ENCODE data around the gene NEURL1B. TPM values are rescaled to one million over a fixed set of nuclear protein-coding genes. Genes with fewer than 3 reads are reported as not detected.

NEURL1B gene
- polyA plus RNA-seq, 1 donor from 2014 or later, result not detected

- Mint-ChIP-seq H3K36me3 (no peaks in the 10 kb centered on the region), H3K27ac (no peak overlapping the region), H3K4me3 (no peak overlapping the region), H3K4me1 (peaks cover 0 to 4% (median 0%) of the 10 kb centered on the region in 3 donors), H3K9me3 (no peaks in the 10 kb centered on the region), H3K27me3 (peaks cover 5% of the 10 kb centered on the region)
Measured at GRCh38 chr5:172730981-172731679, 90.1 kb downstream of the NEURL1B start.

- Mint-ChIP-seq H3K4me3 (no peak overlapping the region), H3K9me3 (no peaks in the 10 kb centered on the region), H3K27me3 (peaks cover 5% of the 10 kb centered on the region), H3K4me1 (peaks cover 0 to 4% (median 0%) of the 10 kb centered on the region in 3 donors), H3K36me3 (no peaks in the 10 kb centered on the region), H3K27ac (no peak overlapping the region)
Measured at GRCh38 chr5:172731680-172732074, 90.6 kb downstream of the NEURL1B start.

GRCh38 chr5:172732201-172732865 is 91.3 kb downstream of the NEURL1B start:
- H3K27me3 Mint-ChIP-seq, result peaks cover 3% of the 10 kb centered on the region
- H3K4me1 Mint-ChIP-seq, result peaks cover 0 to 4% (median 0%) of the 10 kb centered on the region in 3 donors
- H3K36me3 Mint-ChIP-seq, result no peaks in the 10 kb centered on the region
- no peak overlapping the region for H3K27ac Mint-ChIP-seq
- no peaks in the 10 kb centered on the region for H3K9me3 Mint-ChIP-seq
- H3K4me3 Mint-ChIP-seq, result no peak overlapping the region

GRCh38 chr5:172733131-172733973 is 92.3 kb downstream of the NEURL1B start:
- no peaks in the 10 kb centered on the region for H3K9me3 Mint-ChIP-seq
- peaks cover 0 to 4% (median 0%) of the 10 kb centered on the region in 3 donors for H3K4me1 Mint-ChIP-seq
- H3K27ac Mint-ChIP-seq, result peak overlapping the region in 1 of 3 donors; percentile 73
- H3K36me3 Mint-ChIP-seq, result no peaks in the 10 kb centered on the region
- H3K4me3 Mint-ChIP-seq, result no peak overlapping the region
- H3K27me3 Mint-ChIP-seq, result peaks cover 1% of the 10 kb centered on the region

- Mint-ChIP-seq H3K4me1 (peaks cover 0 to 4% (median 0%) of the 10 kb centered on the region in 3 donors), H3K9me3 (no peaks in the 10 kb centered on the region), H3K27ac (no peak overlapping the region), H3K4me3 (no peak overlapping the region), H3K36me3 (no peaks in the 10 kb centered on the region), H3K27me3 (no peaks in the 10 kb centered on the region)
Measured at GRCh38 chr5:172733974-172734346, 92.9 kb downstream of the NEURL1B start.

- Mint-ChIP-seq H3K9me3 (peaks cover 0 to 3% (median 3%) of the 10 kb centered on the region in 3 donors), H3K27me3 (no peaks in the 10 kb centered on the region), H3K27ac (no peak overlapping the region), H3K36me3 (no peaks in the 10 kb centered on the region), H3K4me1 (peaks cover 0 to 4% (median 4%) of the 10 kb centered on the region in 3 donors), H3K4me3 (no peak overlapping the region)
Measured at GRCh38 chr5:172735141-172735831, 94.2 kb downstream of the NEURL1B start.

GRCh38 chr5:172736508-172737135 is 95.6 kb downstream of the NEURL1B start:
- Mint-ChIP-seq H3K27me3 (no peaks in the 10 kb centered on the region), H3K36me3 (no peaks in the 10 kb centered on the region), H3K9me3 (peaks cover 0 to 3% (median 3%) of the 10 kb centered on the region in 3 donors), H3K27ac (no peak overlapping the region), H3K4me1 (peaks cover 4 to 10% (median 6%) of the 10 kb centered on the region in 3 donors), H3K4me3 (no peak overlapping the region)

GRCh38 chr5:172739375-172739774 is 98.3 kb downstream of the NEURL1B start:
- Mint-ChIP-seq H3K27ac (no peak overlapping the region), H3K36me3 (no peaks in the 10 kb centered on the region), H3K27me3 (no peaks in the 10 kb centered on the region), H3K9me3 (peaks cover 0 to 3% (median 3%) of the 10 kb centered on the region in 3 donors), H3K4me1 (peaks cover 12 to 17% (median 14%) of the 10 kb centered on the region in 3 donors), H3K4me3 (no peak overlapping the region)

GRCh38 chr5:172740428-172741205 is 99.6 kb downstream of the NEURL1B start:
- Mint-ChIP-seq H3K9me3 (peaks cover 0 to 3% (median 3%) of the 10 kb centered on the region in 3 donors), H3K36me3 (peaks cover 3% of the 10 kb centered on the region), H3K4me3 (no peak overlapping the region), H3K4me1 (peaks cover 15 to 22% (median 19%) of the 10 kb centered on the region in 3 donors), H3K27me3 (no peaks in the 10 kb centered on the region), H3K27ac (peak overlapping the region in 1 of 3 donors; percentile 35)

Other genes with a start within 250 kb of the NEURL1B start
- not detected for gene SH3PXD2B, start 186.7 kb upstream of the NEURL1B start, polyA plus RNA-seq
- gene DUSP1, start 129.9 kb downstream of the NEURL1B start, polyA plus RNA-seq, result 705 TPM
- 55.8 TPM for gene ERGIC1, start 193.0 kb downstream of the NEURL1B start, polyA plus RNA-seq